OCI-LY3 (cell line): ENCODE results near the gene SDK1.

Experiments used
- CTCF ChIP-seq: fragments of 200-600, 300-600 bp; sonication (generic); IDR thresholded peaks from 2 replicates; pipeline ENCODE4 v1.5.1; 2014; ENCODE audit warnings: antibody characterized with exemption, low read length, low read depth
- EZH2phosphoT487 ChIP-seq: fragments of 200-600 bp; shearing (Covaris generic); IDR thresholded peaks from 2 replicates; pipeline ENCODE4 v1.6.1; 2018; ENCODE audit warnings: antibody characterized with exemption, mixed run types, low read depth

GRCh38 chr7:4109481-4110110, 808.5 kb downstream of the SDK1 start:
- no peak for TF ChIP-seq CTCF
- TF ChIP-seq EZH2phosphoT487 = no peak
